Sigmoid colon (tissue), 3 donors: Measurements from ENCODE around the gene FLVCR1.

Experiments used
- CTCF ChIP-seq, 4 experiments: fragments of 450-650 bp in 3 of 4; fragments of 200-600 bp in 1 of 4; IDR thresholded peaks; one replicate each; pipeline ENCODE4 v1.5.1; 2016 to 2019; ENCODE audit warnings: antibody characterized with exemption in 4 of 4, mild to moderate bottlenecking in 3 of 4, moderate library complexity in 2 of 4
- POLR2A ChIP-seq, 2 donors: fragments of 450-650 bp; IDR thresholded peaks; one replicate each; pipeline ENCODE4 v1.6.1; 2016; ENCODE audit warnings: antibody characterized with exemption in 2 of 2, mild to moderate bottlenecking in 2 of 2, moderate library complexity in 2 of 2

- TF ChIP-seq CTCF (IDR thresholded peaks at IDR 0.05) (no peak), POLR2A (IDR thresholded peaks at IDR 0.05) (no peak)
Measured at GRCh38 chr1:212884592-212884991, 26.5 kb downstream of the FLVCR1 start.
